HG03442 (cell line): ENCODE results near the gene TCAP.
"Not testable (repeated sequence)": the region's sequence is repeated elsewhere in the genome, so short reads cannot be mapped to it uniquely, and the experiment has no call there.

Source experiments
- ATAC-seq: cut with Tn5 transposase; IDR thresholded peaks from one replicate; pipeline ENCODE4 v1.9.1; 2021; ENCODE audit warnings: mild to moderate bottlenecking, moderate library complexity; ENCODE audit not compliant: unreplicated experiment

TCAP gene

DNA sequence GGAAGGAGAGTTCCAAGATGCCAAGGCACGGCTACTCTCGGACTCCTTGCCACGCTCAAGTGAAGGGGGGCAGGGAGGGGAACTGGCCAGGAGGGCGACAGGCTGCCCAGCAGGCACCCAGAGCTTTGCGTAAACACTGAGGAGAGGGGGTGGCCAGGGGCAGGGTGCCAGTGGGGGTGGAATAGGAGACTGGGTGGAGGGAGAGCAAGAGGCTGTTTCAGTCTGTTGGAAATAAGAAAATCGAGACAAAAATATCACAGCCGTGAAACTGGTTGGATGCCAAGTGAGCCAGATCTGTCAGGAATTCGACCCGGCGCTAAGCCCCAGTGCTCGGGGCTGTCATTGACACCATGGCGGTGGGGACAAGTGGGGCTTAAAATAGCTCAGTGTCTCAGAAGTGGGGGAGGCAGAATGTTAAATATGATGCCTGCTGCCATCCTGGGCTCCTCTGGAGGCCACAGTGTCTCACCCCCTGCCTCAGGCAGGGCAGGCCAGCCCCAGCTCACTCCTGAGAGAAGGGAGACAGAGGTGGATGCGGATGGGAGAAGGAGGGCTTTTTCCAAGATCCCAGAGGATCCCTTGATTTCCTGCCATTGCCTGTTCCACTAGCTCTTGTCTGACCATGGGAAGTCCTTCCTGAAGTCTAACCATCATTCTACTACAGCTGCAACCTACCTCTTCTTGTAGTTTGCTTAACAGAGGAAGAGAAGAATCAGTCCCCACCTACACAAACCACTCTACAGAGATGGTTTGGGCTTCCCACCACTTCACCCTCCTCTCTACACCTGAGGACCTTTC lies 12.6 kb downstream of the TCAP start:
- ATAC-seq, result no peak

GRCh38 chr17:39678340-39679116 lies 13.4 kb downstream of the TCAP start:
- ATAC-seq, result no peak

DNA sequence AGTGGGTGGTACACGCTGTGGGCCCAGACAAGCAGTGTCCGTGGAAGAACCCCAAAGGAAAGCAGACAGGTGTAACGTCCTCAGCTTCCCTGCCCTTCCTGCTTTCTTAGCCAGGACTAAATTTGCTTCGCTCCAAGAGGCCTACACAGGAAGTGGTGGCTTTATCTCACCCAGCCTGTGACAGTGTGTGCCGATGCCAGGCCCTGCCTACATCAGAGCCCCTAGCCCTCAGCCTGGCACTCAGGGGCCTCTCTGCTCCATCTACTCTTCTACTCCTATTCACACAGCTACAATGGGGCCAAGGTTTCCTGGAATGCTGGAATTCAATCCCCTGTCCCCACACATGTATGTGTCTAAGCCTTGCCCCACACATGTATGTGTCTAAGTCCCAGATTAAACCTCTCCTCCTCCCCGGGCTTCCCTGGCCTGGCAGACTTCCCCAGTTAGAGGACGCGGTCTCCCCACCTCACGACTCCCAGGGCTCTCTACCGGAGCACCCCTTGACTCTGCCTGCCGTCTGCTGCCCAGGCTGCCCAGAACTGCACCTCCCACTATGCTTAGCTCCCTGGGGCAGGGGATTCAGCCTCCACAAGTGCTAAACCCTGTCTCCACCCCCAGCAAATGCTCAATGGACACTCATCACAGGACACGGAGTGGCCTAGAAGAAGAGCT lies 14.5 kb downstream of the TCAP start:
- ATAC-seq, result no peak

GRCh38 chr17:39683295-39683939 lies 18.3 kb downstream of the TCAP start:
- no peak for ATAC-seq

DNA sequence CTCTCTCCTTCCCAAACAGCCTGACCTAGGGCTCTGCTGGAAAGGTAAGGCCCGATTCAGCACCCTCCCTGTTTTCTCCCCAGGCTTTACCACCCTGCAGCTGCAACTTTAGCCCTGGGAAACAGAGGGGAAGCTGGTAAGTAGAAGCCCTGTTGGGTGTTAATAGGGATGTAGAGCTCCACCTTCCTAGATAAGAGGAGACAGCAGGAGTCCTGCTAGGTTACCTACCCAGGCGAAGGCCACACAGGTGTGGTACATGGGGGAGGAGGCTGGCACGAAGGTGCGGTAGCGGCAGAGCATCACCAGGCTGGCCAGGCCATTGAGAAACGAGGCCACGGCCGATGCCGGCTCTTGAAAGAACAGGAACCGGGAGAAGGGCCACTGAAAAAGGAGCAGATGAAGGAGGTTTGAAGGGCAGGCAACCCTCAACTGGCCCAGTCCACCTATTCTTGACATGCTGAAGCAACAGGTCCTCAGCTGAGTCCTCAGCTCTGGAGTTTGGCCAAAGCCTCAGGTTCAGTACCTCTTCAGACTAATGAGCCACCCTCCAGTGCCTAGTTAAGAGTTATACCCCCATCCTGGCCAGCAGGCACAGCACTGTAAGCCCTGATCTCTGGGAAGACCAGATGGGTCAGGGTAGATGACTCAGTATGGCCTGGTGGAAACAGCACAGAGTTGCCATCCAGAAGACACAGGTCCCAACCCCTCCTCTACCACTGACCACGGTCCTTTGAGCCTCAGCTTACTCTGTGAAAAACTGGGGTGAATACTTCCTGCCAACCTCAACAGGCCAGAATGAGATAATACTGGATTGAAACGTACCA lies 19.4 kb downstream of the TCAP start:
- no peak for ATAC-seq

DNA sequence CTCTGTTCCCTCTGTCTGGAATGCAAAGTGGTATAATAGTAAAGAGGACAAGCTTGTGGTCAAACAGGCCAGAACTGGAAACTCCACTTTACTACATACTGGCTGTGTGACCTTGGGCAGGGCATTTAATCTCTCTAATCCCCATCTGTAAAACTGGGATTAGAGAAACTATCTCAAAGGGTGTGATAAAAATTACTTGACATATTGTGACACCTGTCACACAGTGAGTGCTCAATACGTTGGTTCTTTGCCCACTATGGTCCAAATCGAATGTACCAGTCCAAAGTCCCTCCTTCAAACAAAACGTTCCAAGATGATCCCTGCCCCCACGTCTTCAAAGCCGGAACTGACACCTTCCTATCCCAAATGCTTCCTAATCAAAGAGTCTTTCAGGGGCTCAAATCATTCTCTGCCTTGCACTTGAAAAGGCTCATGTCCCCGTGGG lies 22.0 kb downstream of the TCAP start:
- ATAC-seq, result no peak

GRCh38 chr17:39687546-39688474 lies 22.7 kb downstream of the TCAP start, which contains the start of gene PGAP3:
Gene PGAP3 (minus strand): TSS chr17:39688057. CDS start chr17:39688014, 43 bp downstream.
- peak; percentile 88 for ATAC-seq

- no peak for ATAC-seq
Measured at GRCh38 chr17:39688475-39688835, 23.3 kb downstream of the TCAP start.

GRCh38 chr17:39688945-39689344 lies 23.8 kb downstream of the TCAP start:
- ATAC-seq, result no peak

DNA sequence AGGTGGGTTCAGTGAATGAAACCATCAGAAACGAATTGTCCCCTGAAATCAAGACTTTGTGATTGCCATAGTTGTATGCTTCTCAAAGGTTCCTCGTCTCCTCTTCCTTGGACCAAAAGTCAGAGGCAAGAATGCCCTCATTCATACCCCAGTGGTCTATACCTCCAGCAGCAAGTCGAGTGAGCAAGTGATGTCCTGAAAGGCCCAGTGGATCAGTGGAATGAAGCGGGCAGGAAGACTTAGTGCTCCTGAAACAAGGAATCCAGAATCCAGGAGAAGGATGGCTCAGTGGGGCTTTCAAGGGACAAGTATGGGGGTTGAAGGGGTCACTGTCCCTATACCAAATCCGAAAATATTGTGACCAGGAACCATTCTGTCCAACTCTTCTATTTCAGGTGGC lies 29.4 kb downstream of the TCAP start:
- ATAC-seq, result no peak

- ATAC-seq, result no peak
Measured at GRCh38 chr17:39695089-39695474, 29.9 kb downstream of the TCAP start.

DNA sequence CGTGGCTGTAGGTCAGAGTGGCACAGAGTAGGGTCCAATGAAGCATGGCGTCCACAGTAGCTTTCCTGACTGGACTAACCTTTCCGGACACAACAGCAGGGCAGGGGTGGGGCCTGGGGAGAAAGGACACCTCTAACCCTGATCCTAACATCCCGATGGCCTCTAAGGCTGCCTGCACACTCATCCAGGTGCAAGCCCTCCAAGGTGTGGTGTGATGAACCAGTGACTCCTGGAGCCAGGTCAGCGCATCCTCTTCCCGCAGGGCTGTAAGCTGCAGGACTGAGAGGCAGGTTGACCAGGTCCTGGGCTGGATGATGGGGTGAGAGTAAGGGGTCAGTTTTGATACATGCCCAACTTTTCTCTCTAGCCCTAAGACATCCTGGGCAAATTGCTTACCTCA lies 31.6 kb downstream of the TCAP start:
- ATAC-seq, result no peak

GRCh38 chr17:39697961-39698360 lies 32.8 kb downstream of the TCAP start:
- no peak for ATAC-seq

- not testable (repeated sequence) for ATAC-seq
Measured at GRCh38 chr17:39699157-39699817, 34.1 kb downstream of the TCAP start.

DNA sequence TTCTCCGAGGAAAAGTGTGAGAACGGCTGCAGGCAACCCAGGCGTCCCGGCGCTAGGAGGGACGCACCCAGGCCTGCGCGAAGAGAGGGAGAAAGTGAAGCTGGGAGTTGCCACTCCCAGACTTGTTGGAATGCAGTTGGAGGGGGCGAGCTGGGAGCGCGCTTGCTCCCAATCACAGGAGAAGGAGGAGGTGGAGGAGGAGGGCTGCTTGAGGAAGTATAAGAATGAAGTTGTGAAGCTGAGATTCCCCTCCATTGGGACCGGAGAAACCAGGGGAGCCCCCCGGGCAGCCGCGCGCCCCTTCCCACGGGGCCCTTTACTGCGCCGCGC lies 34.6 kb downstream of the TCAP start, which contains the start of gene ERBB2:
Gene ERBB2, plus strand, starts transcription at position 247 of the 330 bp plus-strand sequence. CDS start 175 bp downstream, outside the sequence.
- no peak for ATAC-seq

- no peak for ATAC-seq
Measured at GRCh38 chr17:39700148-39700987, 35.2 kb downstream of the TCAP start.

GRCh38 chr17:39701012-39701783 lies 36.0 kb downstream of the TCAP start:
- ATAC-seq, result no peak
